Glutamatergic neuron (in vitro differentiated cells): ENCODE data around the gene NDUFS1. TPM values are rescaled to one million over a fixed set of nuclear protein-coding genes. Genes with fewer than 3 reads are reported as not detected.

ENCODE experiments used
- DNase-seq: peaks from one replicate; pipeline ENCODE4 v3.0.0; 2022
- H3K27ac Mint-ChIP-seq: one replicate; pipeline ENCODE4 v1.8.0; 2020; ENCODE audit warnings: mild to moderate bottlenecking, mixed read lengths, inconsistent platforms; ENCODE audit not compliant: unreplicated experiment
- H3K27me3 Mint-ChIP-seq: one replicate; pipeline ENCODE4 v1.8.0; 2020; ENCODE audit warnings: mild to moderate bottlenecking, moderate library complexity, mixed read lengths, inconsistent platforms; ENCODE audit not compliant: unreplicated experiment
- H3K36me3 Mint-ChIP-seq: one replicate; pipeline ENCODE4 v1.8.0; 2020; ENCODE audit warnings: mild to moderate bottlenecking, mixed read lengths, inconsistent platforms; ENCODE audit not compliant: unreplicated experiment
- H3K4me1 Mint-ChIP-seq: one replicate; pipeline ENCODE4 v1.8.0; 2020; ENCODE audit warnings: mild to moderate bottlenecking, low read depth, mixed read lengths, inconsistent platforms; ENCODE audit not compliant: unreplicated experiment
- H3K4me3 Mint-ChIP-seq: one replicate; pipeline ENCODE4 v1.8.0; 2020; ENCODE audit warnings: mild to moderate bottlenecking, mixed read lengths, inconsistent platforms; ENCODE audit not compliant: unreplicated experiment
- H3K9me3 Mint-ChIP-seq: one replicate; pipeline ENCODE4 v1.8.0; 2020; ENCODE audit warnings: mild to moderate bottlenecking, moderate library complexity, mixed read lengths, inconsistent platforms; ENCODE audit not compliant: unreplicated experiment
- total RNA-seq: library from RNA; stranded (reverse); fragmentation: NEBNext Ultra II Directional; extraction: Animal tissue kit (Norgen Biotek cat#: 25700); gene quantifications from one replicate; pipeline ENCODE4 v1.2.1, GENCODE V29; 2021; ENCODE audit not compliant: unreplicated experiment
- TF ChIP-seq, protein P1 (sequence below): fragments of 200-600 bp; sonication (generic); IDR thresholded peaks from one replicate; pipeline ENCODE4 v1.5.0; 2021; ENCODE audit not compliant: partially characterized antibody, unreplicated experiment

NDUFS1 gene
- total RNA-seq, 1 donor from 2014 or later, result 114 TPM

DNA sequence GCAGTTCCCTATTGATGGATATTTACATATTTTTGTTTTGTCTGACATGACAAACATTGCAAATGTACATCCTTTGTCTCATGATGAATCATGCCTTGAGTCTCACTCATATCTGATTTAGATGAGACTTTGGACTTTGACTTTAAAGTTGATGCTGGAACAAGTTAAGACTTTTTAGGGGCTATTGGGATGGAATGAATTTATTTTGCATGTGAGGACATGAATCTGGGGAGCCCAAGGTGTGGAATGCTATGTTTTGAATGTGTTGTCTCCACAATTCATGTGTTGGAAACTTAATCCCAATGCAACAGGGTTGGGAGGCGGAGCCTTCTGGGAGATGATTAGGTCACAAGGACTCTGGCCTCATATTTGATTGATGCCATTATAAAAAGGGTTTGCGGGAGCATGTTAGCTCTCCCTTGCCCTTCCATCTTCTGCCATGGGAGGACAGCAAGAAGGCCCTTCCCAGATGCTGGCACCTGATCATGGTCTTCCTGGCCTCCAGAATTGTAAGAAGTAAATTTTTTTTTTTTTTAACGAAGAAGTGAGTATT, 44.1 kb downstream of the NDUFS1 start:
- TF ChIP-seq, protein P1, sequence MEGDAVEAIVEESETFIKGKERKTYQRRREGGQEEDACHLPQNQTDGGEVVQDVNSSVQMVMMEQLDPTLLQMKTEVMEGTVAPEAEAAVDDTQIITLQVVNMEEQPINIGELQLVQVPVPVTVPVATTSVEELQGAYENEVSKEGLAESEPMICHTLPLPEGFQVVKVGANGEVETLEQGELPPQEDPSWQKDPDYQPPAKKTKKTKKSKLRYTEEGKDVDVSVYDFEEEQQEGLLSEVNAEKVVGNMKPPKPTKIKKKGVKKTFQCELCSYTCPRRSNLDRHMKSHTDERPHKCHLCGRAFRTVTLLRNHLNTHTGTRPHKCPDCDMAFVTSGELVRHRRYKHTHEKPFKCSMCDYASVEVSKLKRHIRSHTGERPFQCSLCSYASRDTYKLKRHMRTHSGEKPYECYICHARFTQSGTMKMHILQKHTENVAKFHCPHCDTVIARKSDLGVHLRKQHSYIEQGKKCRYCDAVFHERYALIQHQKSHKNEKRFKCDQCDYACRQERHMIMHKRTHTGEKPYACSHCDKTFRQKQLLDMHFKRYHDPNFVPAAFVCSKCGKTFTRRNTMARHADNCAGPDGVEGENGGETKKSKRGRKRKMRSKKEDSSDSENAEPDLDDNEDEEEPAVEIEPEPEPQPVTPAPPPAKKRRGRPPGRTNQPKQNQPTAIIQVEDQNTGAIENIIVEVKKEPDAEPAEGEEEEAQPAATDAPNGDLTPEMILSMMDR, result no peak
- Mint-ChIP-seq H3K27ac (no peak overlapping the region), H3K36me3 (peaks cover 3% of the 10 kb centered on the region), H3K4me1 (no peaks in the 10 kb centered on the region), H3K27me3 (no peaks in the 10 kb centered on the region), H3K4me3 (no peak overlapping the region), H3K9me3 (peaks cover 2% of the 10 kb centered on the region)
- no peak for DNase-seq

GRCh38 chr2:206112846-206113547, 46.2 kb downstream of the NDUFS1 start:
- Mint-ChIP-seq H3K4me3 (no peak overlapping the region), H3K27ac (no peak overlapping the region), H3K36me3 (no peaks in the 10 kb centered on the region), H3K9me3 (peaks cover 2% of the 10 kb centered on the region), H3K27me3 (no peaks in the 10 kb centered on the region), H3K4me1 (no peaks in the 10 kb centered on the region)
- no peak for DNase-seq
- TF ChIP-seq, protein P1, result no peak

DNA sequence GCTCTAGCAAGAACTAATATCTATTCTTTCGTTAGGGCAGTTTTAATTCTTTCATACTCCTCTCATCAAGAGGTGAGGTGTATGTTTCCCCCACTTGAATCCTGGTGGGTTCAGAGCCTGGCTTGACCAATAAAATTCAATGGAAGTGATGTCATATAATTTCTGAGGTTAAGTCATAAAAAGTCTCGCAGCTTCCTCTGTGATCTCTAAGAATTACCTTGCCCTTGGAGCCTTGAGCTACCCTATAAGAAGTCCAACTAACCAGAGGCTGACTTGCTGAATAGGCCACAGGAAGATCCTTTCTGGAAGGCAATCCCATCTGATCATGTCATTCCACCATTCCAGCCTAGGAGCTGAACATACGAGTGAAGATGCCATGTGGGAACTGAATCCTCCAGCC, 47.1 kb downstream of the NDUFS1 start:
- peaks cover 2% of the 10 kb centered on the region for H3K9me3 Mint-ChIP-seq
- H3K4me3 Mint-ChIP-seq, result no peak overlapping the region
- no peaks in the 10 kb centered on the region for H3K36me3 Mint-ChIP-seq
- TF ChIP-seq, protein P1, result no peak
- DNase-seq, result no peak
- no peaks in the 10 kb centered on the region for H3K4me1 Mint-ChIP-seq
- no peak overlapping the region for H3K27ac Mint-ChIP-seq
- H3K27me3 Mint-ChIP-seq, result no peaks in the 10 kb centered on the region

DNA sequence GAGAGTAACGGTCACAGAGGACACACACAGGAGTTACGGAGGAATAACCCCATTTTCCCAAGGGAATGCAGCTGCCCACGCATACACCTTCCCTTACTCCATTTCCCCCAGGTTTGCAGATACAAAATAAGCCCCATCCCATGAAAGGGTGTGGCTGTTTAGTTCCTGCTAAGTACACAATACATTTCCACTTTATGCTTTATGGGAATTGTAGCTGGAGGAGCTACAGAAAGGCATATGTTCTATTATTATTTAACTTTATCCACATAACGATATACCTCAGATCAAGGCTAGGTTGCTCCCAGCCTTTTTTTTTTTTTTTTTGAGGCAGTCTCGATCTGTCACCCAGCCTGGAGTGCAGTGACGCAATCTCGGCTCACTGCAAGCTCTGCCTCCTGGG, 50.5 kb downstream of the NDUFS1 start:
- Mint-ChIP-seq H3K9me3 (no peaks in the 10 kb centered on the region), H3K4me1 (no peaks in the 10 kb centered on the region), H3K36me3 (no peaks in the 10 kb centered on the region), H3K27ac (no peak overlapping the region), H3K27me3 (no peaks in the 10 kb centered on the region), H3K4me3 (no peak overlapping the region)
- TF ChIP-seq, protein P1, result no peak
- DNase-seq, result no peak

GRCh38 chr2:206105541-206105940, 53.7 kb downstream of the NDUFS1 start:
- DNase-seq, result no peak
- Mint-ChIP-seq H3K27me3 (no peaks in the 10 kb centered on the region), H3K27ac (no peak overlapping the region), H3K4me3 (no peak overlapping the region), H3K36me3 (no peaks in the 10 kb centered on the region), H3K4me1 (no peaks in the 10 kb centered on the region), H3K9me3 (no peaks in the 10 kb centered on the region)
- TF ChIP-seq, protein P1, result no peak
